ENCODE measurements around the gene SPI1. TPM values are rescaled to one million over a fixed set of nuclear protein-coding genes. Genes with fewer than 3 reads are reported as not detected.
A peak's percentile ranks its signal among the peaks of the same experiment; 100 is the strongest.

Gene SPI1
- total and polyA plus RNA-seq, 2 donors (not counting 3 experiments of a cell fraction or from before 2014, with no cell fraction given) = not detected

GRCh38 chr11:47329987-47330931 is 48.1 kb downstream of the SPI1 start:
- ChIA-PET POLR2A (interaction anchor here (0.9 kb wide), 1 partner anchor 82 kb away, joined by 3 read pairs; no protein-coding TSS in a partner anchor), CTCF (interaction anchor here (0.9 to 3.3 kb wide), 11 partner anchors 9 to 110 kb away, joined by 3 to 33 read pairs (median 4); partner anchors contain the start of gene NR1H3)
- H2AFZ ChIP-seq (ENCODE audit: low read depth, low read length) = no peak overlapping the region
- H3K27me3 ChIP-seq (ENCODE audit: control insufficient read depth in 2 of 2, insufficient read depth in 2 of 2, low read length in 2 of 2) = no peaks in the 10 kb centered on the region
- peaks cover 0 to 20% of the 10 kb centered on the region in 2 experiments for H3K36me3 ChIP-seq (ENCODE audit: control insufficient read depth in 2 of 2, extremely low read depth in 1 of 2, insufficient read depth in 2 of 2, low read length in 2 of 2)
- intact Hi-C loops (cut with micrococcal nuclease) (no loop called here), dilution Hi-C loops (cut with MboI; ENCODE audit: extremely low pct_ligation_motif_present, low sequenced_read_pairs) (no loop called here)
- H3K4me2 ChIP-seq (ENCODE audit: insufficient read depth, low read length) = no peak overlapping the region
- TF ChIP-seq MAX (IDR thresholded peaks at IDR 0.05; ENCODE audit: insufficient read depth, insufficient read length) = no peak
- TF ChIP-seq GATA2 (IDR thresholded peaks at IDR 0.05; ENCODE audit: insufficient read depth, insufficient read length, low read depth, low read length) = no peak
- TF ChIP-seq FOS (IDR thresholded peaks at IDR 0.05; ENCODE audit: borderline replicate concordance, insufficient read depth, low read length) = peak; percentile 48
- TF ChIP-seq POLR2A (IDR thresholded peaks at IDR 0.05; ENCODE audit: low read depth, low read length) = no peak
- TF ChIP-seq JUN (IDR thresholded peaks at IDR 0.05; ENCODE audit: borderline replicate concordance, insufficient read depth, insufficient read length, low read depth) = peak; percentile 61
- H3K27ac ChIP-seq (ENCODE audit: insufficient read depth, low read depth, low read length) = peak overlapping the region; percentile 40
- peaks cover 16% of the 10 kb centered on the region for H3K4me1 ChIP-seq (ENCODE audit: control insufficient read depth, extremely low read depth, insufficient read depth, low read length)
- no TSS peak for BruUV-seq (replicated peaks)
- FAIRE-seq (peak; percentile 97), DNase-seq (ENCODE audit: low read depth, low spot score) (peak; percentile 52)
- H3K9me1 ChIP-seq (replicated peaks; ENCODE audit: control insufficient read depth, extremely low read depth, insufficient read depth, low read length) = no peaks in the 10 kb centered on the region
- no peak overlapping the region for H3K4me3 ChIP-seq (replicated peaks in 1 of 3; ENCODE audit: insufficient read depth in 1 of 3, low read depth in 1 of 3, low read length in 3 of 3)
- no peaks in the 10 kb centered on the region for H3K79me2 ChIP-seq (ENCODE audit: control insufficient read depth, insufficient read depth, low read length)
- H3K9me3 ChIP-seq (replicated peaks; ENCODE audit: control insufficient read depth, insufficient read depth, low read length) = no peaks in the 10 kb centered on the region
- no peaks in the 10 kb centered on the region for H4K20me1 ChIP-seq (replicated peaks; ENCODE audit: control insufficient read depth, extremely low read depth, insufficient read depth, low read length)
- H3K9ac ChIP-seq (replicated peaks; ENCODE audit: extremely low read depth, insufficient read depth, low read length) = peak overlapping the region; percentile 12
